SJCRH30 (cell line): Measurements from ENCODE around the gene PACSIN2. TPM values are rescaled to one million over a fixed set of nuclear protein-coding genes. Genes with fewer than 3 reads are reported as not detected.
"Not testable (repeated sequence)": the region's sequence is repeated elsewhere in the genome, so short reads cannot be mapped to it uniquely, and the experiment has no call there.

ENCODE experiments used
- DNase-seq, 2 experiments: peaks; one replicate each; pipeline ENCODE4 v3.0.0-alpha.2; 2015 to 2020
- H3K27ac ChIP-seq: fragments of 250-450 bp; sonication (Bioruptor Pico); 2 replicates; pipeline ENCODE4 v1.5.1; 2020; ENCODE audit warnings: mild to moderate bottlenecking, moderate library complexity
- H3K27me3 ChIP-seq: fragments of 250-450 bp; sonication (Bioruptor Pico); 2 replicates; pipeline ENCODE4 v1.5.1; 2020; ENCODE audit warnings: mild to moderate bottlenecking, moderate library complexity
- H3K36me3 ChIP-seq: fragments of 250-450 bp; sonication (Bioruptor Pico); 2 replicates; pipeline ENCODE4 v1.5.1; 2020; ENCODE audit warnings: mild to moderate bottlenecking, moderate library complexity
- H3K4me1 ChIP-seq: fragments of 250-450 bp; sonication (Bioruptor Pico); 2 replicates; pipeline ENCODE4 v1.5.1; 2020; ENCODE audit warnings: mild to moderate bottlenecking, moderate library complexity
- H3K4me3 ChIP-seq: fragments of 250-450 bp; sonication (Bioruptor Pico); 2 replicates; pipeline ENCODE4 v1.5.1; 2020; ENCODE audit warnings: mild to moderate bottlenecking, moderate library complexity
- H3K9me3 ChIP-seq: fragments of 250-450 bp; sonication (Bioruptor Pico); replicated peaks from 2 replicates; pipeline ENCODE4 v1.5.1; 2020; ENCODE audit warnings: mild to moderate bottlenecking, moderate library complexity
- total RNA-seq: library from RNA; depleted of rRNA; stranded (reverse); fragments of >200 nt; shearing (Covaris generic); gene quantifications from 2 replicates; pipeline ENCODE4 v1.2.3, GENCODE V29; 2014

The PACSIN2 gene
- total RNA-seq, 1 experiment from 2014 or later, result 78.3 TPM

DNA sequence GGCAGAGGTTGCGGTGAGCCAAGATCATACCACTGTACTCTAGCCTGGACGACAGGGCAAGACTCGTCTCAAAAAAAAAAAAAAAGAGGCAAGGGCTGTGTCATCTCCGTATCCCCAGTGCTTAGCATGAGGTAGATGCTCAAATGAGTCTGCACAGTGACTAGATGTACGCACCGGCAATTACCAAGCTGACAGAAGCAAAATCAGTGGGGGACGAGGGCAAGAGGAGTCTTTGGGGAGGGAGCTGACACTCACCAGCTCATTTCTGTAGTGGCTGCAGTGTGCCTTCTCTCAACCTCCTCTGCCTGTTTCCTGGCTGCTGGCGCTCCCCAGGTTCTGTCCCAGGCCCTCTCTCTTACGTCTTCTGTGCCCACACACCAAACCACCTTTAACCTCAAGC, 69.9 kb downstream of the PACSIN2 start:
- Histone ChIP-seq H3K4me1 (peaks cover 32% of the 10 kb centered on the region), H3K4me3 (no peak overlapping the region), H3K9me3 (no peaks in the 10 kb centered on the region), H3K36me3 (peaks cover 8% of the 10 kb centered on the region), H3K27me3 (no peaks in the 10 kb centered on the region), H3K27ac (no peak overlapping the region)
- DNase-seq, result no peak

DNA sequence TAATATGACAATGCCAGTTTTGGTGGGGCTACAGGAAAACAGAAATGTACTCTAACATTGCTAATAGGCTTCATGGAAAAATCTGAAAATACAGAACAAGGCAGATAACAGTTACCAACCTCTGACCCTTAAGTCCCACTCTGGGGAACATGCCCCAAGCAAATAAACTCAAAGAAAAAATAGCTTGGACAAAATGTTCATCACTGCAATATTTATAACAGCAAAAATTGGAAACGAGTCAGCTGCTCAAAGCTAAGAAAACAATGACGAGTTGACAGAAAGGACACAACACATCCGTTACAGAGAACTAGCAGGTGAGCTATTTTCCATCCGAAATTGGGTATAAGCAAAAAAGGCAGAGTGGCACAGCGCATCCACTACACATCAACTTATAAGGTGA, 70.5 kb downstream of the PACSIN2 start:
- H3K4me3 ChIP-seq, result no peak overlapping the region
- DNase-seq, result no peak
- H3K27ac ChIP-seq, result no peak overlapping the region
- peaks cover 8% of the 10 kb centered on the region for H3K36me3 ChIP-seq
- H3K4me1 ChIP-seq, result peaks cover 34% of the 10 kb centered on the region
- no peaks in the 10 kb centered on the region for H3K27me3 ChIP-seq
- no peaks in the 10 kb centered on the region for H3K9me3 ChIP-seq

DNA sequence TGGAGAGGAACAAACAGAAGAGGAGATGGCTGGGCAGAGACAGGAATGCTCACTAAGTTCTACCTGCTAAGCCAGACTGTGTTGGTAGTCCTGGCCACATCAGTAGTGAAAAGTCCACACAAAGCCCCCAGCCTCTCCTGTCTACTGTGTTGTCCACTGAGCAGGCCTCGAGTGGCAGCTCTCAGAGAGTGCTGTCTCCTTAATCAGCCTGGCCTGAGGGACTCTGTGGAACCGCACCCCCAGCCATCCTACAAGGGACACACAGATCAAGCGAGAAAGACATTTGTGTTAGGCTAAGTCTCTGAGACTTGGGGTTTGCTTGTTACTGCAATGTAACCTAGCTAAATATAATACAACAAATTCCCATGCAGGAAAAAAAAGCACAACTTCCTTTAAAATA, 71.0 kb downstream of the PACSIN2 start:
- H3K4me3 ChIP-seq, result no peak overlapping the region
- peaks cover 8% of the 10 kb centered on the region for H3K36me3 ChIP-seq
- no peaks in the 10 kb centered on the region for H3K27me3 ChIP-seq
- no peak overlapping the region for H3K27ac ChIP-seq
- peaks cover 30% of the 10 kb centered on the region for H3K4me1 ChIP-seq
- DNase-seq, result no peak
- H3K9me3 ChIP-seq, result no peaks in the 10 kb centered on the region

DNA sequence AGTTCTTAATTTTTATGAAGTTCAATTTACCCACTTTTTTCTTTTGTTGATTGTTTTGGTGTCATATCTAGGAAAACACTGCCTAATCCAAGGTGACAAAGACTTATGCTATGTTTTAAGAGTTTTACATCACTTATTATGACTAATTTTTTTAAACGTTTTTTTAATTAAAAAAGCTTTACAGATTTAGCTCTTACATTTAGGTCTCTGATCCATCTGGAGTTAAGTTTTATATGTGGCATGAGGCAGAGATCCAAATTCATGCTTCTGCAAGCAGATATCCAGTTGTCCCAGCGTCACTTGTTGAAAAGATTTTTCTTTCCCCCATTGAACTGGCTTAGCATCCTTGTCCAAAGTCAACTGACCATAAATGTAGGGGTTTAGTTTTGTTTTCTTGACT, 72.6 kb downstream of the PACSIN2 start:
- Histone ChIP-seq H3K4me3 (no peak overlapping the region), H3K36me3 (peaks cover 8% of the 10 kb centered on the region), H3K27me3 (no peaks in the 10 kb centered on the region), H3K27ac (no peak overlapping the region), H3K4me1 (peaks cover 26% of the 10 kb centered on the region), H3K9me3 (no peaks in the 10 kb centered on the region)
- no peak for DNase-seq

DNA sequence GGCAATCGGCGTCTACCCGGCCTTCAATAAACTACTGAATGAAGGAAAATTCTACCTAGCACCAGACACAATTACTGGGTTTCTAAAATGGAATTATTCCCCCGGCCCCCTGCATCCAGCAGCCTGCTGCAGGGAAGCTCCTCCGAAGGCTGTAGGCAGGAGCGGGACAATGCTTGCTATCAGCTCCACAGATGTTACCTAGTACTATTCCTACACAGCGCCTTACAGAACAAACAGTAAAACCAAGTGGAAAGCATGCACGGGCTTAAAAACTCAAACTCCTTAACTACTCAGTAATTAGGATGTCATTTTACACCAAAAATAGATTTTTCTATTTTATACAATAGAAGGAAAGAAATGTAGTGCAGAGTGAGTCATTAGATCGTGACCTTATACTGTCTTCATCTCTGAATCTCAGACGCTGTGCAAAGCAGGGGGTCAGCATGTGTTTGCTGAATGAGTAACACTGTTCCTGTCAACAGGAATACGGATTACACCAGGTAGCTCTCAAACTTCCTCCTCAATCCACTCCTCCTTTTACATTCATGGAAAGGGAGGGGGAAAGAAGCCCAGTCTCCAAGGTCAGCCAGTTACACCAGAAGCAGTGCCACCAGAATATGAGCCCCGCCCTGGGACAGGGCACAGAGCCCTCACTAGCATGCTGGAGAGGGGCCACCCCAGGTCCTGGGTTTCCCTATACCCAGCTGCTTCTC, 74.9 kb downstream of the PACSIN2 start:
- no peak overlapping the region for H3K27ac ChIP-seq
- DNase-seq, result no peak

DNA sequence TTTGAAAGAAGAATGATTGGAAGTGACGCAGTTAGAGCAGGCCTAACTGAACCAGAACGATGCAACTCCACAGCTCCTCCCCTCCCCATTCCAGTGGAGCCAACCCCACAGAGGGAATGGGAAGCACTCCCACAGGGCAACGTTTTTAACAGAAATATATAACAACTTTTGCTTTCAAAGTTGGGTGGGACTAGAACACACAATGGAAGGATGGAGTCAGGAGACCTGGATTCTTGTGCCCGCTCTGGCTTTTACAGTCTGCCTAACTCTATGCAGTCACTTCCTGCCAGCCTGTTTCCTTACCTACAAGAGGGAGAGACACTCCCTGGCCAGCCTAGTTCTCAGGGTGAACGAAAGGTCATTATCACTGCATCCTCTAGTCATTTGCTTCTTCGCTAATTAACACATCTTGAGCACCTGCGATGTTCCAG, 75.5 kb downstream of the PACSIN2 start:
- Histone ChIP-seq H3K9me3 (no peaks in the 10 kb centered on the region), H3K36me3 (peaks cover 8% of the 10 kb centered on the region), H3K27ac (no peak overlapping the region), H3K4me3 (no peak overlapping the region), H3K27me3 (no peaks in the 10 kb centered on the region), H3K4me1 (peaks cover 23% of the 10 kb centered on the region)
- DNase-seq, result no peak

More for the DNA sequence above, 74.9 kb downstream of the PACSIN2 start:
- Histone ChIP-seq H3K4me1 (peaks cover 21% of the 10 kb centered on the region), H3K9me3 (no peaks in the 10 kb centered on the region), H3K36me3 (peaks cover 8% of the 10 kb centered on the region), H3K27me3 (no peaks in the 10 kb centered on the region), H3K4me3 (no peak overlapping the region)

DNA sequence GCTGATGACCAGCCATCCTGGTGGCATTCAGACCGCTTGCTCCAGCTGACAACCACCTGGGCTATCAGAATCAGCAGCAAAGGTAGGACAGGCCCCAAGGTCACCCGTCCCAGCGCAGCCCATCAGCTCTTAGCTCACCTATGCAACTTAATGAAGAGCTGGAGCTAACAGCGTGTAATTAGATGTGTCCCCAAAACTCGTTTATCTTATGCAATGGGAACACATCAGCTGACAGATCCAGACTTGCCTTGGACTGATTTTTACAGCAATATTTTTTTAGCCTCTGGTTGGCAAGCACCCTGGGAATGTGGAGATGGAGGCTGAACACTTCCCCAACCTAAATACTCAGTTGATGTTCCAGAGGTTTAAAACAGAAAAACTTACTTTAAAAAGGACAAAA, 76.0 kb downstream of the PACSIN2 start:
- H3K36me3 ChIP-seq, result peaks cover 8% of the 10 kb centered on the region
- DNase-seq, result no peak
- no peaks in the 10 kb centered on the region for H3K27me3 ChIP-seq
- H3K4me1 ChIP-seq, result peaks cover 28% of the 10 kb centered on the region
- no peak overlapping the region for H3K4me3 ChIP-seq
- H3K9me3 ChIP-seq, result no peaks in the 10 kb centered on the region
- H3K27ac ChIP-seq, result no peak overlapping the region

DNA sequence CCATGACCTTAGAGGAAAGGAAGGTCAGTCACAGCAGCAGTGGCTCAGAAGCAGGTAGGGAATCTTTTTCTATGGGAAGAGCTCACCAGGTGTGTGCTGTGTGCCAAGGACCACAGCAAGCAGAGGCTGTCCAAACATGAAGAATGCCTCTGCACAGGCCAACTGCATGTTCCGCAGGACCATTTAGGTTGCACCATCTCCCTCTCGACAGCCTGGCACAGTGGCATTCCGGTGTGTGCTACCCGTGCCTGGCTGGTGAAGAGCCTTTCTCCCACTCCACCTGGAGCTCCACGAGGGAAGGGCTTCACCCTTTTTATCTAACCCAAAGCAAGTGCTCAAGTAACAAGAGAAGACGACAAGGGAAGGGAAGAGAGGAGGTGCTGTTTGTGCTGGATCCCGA, 76.5 kb downstream of the PACSIN2 start:
- no peaks in the 10 kb centered on the region for H3K9me3 ChIP-seq
- H3K36me3 ChIP-seq, result peaks cover 3% of the 10 kb centered on the region; the same call in 1 of the 2 replicates
- DNase-seq, result no peak
- H3K4me3 ChIP-seq, result no peak overlapping the region
- peaks cover 30% of the 10 kb centered on the region for H3K4me1 ChIP-seq
- H3K27me3 ChIP-seq, result no peaks in the 10 kb centered on the region
- no peak overlapping the region for H3K27ac ChIP-seq

DNA sequence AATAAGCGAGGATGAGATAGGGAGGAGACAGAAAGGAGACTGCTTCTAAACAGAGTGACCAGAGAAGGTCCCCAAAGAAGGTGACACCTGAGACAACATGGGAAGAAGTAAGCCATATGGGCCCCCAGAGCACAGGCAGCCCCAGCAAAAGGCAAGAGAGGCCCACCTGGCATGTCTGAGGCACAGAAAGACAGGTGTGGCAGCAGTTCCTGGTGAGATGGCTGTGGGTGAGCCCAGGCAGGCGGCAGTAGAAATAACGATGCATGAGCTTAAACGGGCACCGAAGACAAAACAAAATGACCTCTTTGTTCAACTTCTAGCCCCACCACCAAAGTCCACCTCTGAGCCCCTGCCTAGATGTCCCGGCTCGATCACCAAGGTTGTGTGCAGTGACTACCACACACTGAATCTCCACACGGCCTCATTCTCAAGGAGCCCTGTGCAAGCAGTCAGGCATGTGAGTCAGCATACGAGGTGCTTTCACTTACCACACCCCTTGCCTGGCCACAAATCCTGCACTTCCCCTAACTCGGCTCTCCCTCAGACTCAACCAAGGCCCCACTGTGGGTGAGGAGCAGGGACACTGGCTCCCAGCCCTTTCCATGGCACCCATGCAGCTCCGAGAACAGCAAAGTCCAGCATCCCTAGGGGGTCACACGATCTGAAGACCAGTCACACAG, 77.6 kb downstream of the PACSIN2 start:
- no peak overlapping the region for H3K27ac ChIP-seq
- peaks cover 30% of the 10 kb centered on the region for H3K4me1 ChIP-seq
- no peaks in the 10 kb centered on the region for H3K9me3 ChIP-seq
- H3K27me3 ChIP-seq, result no peaks in the 10 kb centered on the region
- peak; percentile 41 to 51 for DNase-seq
- no peaks in the 10 kb centered on the region for H3K36me3 ChIP-seq
- H3K4me3 ChIP-seq, result no peak overlapping the region

DNA sequence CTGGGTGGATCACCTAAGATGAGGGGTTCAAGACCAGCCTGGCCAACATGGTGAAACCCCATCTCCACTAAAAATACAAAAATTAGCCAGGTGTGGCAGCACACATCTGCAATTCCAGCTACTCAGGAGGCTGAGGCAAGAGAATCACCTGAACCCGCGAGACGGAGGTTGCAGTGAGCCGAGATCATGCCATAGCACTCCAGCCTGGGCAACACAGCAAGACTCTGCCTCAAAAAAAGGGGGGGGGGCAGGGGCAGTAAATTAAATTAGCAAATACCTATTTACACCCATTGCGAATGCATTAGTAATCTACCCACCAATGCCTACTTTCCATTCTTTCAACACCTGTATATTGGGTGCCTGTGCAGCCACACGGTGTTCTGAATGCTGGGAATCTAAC, 78.3 kb downstream of the PACSIN2 start:
- not testable (repeated sequence) for H3K36me3 ChIP-seq, H3K4me3 ChIP-seq, H3K9me3 ChIP-seq, DNase-seq, H3K27ac ChIP-seq, H3K27me3 ChIP-seq
- peaks cover 30% of the 10 kb centered on the region for H3K4me1 ChIP-seq

DNA sequence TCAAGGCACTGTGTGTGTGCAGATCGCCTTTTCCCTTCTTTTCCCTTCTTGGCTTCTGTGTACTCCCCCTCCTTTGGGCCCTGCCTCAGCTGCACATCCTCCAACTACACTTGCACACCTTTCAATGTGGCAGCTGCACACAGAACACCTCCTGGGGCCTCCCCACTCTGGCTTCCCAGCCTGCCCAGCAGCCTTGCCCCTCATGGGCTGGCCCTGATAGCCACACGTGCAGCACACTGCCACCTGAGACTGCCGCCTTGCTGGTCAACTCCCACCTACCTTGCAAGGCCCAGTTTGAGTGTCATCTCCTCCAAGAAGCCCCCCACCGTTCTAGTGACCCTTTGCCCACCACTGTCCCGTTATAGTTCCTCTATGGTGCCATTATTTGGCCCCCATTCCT, 80.6 kb downstream of the PACSIN2 start:
- H3K27me3 ChIP-seq, result no peaks in the 10 kb centered on the region
- no peak overlapping the region for H3K27ac ChIP-seq
- H3K4me3 ChIP-seq, result no peak overlapping the region
- peaks cover 21% of the 10 kb centered on the region for H3K4me1 ChIP-seq
- no peaks in the 10 kb centered on the region; the same call in 1 of the 2 replicates for H3K36me3 ChIP-seq
- DNase-seq, result no peak
- no peaks in the 10 kb centered on the region for H3K9me3 ChIP-seq

DNA sequence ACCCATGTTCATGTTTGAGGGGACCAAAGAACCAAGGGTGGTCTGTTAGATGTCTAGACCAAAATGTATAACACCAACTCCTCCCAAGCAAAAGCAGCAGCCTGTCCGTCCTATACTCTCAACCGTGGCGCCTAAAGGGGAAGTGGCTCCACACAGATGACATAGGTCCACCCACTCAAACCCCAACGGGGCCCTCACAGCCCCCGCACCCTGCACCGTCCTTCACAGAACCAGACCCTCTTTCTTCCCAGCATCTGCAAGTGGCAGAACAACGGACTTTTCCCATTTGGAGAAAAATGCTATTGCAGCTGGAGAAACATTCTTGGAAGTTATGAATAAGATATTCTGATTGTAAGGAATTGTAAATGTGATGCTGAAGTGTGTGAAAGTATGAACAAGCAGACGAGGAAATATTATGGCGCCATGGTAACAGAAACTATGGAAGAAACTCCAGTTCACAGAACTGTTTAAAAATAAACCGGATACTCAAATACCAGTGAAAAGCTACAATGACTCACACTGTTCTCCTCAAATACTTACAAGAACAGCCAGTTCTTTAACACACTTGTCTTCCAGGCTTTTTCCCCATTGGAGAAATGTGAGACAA, 81.4 kb downstream of the PACSIN2 start:
- H3K9me3 ChIP-seq, result no peaks in the 10 kb centered on the region
- DNase-seq, result no peak
- no peak overlapping the region for H3K27ac ChIP-seq
- no peak overlapping the region for H3K4me3 ChIP-seq
- H3K27me3 ChIP-seq, result no peaks in the 10 kb centered on the region
- peaks cover 21% of the 10 kb centered on the region for H3K4me1 ChIP-seq
- no peaks in the 10 kb centered on the region; the same call in 1 of the 2 replicates for H3K36me3 ChIP-seq

DNA sequence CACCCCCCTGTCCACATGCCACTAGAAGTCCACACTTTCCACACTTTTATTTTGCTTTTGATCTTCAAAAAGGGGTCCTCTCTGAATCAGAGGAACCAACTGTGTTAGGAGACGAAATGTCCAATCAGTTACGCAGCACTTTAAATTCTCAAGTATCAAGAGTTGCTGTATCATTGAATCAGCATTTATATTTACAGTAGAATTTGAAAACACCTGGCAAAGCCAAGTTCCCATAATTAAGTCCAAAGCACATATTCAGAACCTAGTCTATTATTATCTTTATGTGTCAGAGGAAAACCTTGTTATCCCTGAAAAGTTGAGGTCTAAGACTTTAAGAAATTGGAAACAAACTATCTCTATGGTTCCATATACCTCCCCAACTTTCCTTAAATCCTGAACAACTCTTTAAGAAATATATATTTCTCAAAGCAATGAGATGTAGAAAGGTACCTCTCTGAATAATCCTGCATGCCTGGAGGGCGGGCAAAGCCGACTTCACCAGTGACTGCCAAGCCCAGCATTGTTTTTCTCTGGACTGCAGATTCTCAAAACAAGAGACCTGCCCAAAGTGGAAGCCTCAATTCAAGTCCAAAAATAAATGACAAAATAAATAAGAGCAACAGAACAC, 82.0 kb downstream of the PACSIN2 start:
- Histone ChIP-seq H3K9me3 (no peaks in the 10 kb centered on the region), H3K4me3 (no peak overlapping the region), H3K36me3 (no peaks in the 10 kb centered on the region; the same call in 1 of the 2 replicates), H3K27ac (no peak overlapping the region), H3K4me1 (peaks cover 19% of the 10 kb centered on the region), H3K27me3 (no peaks in the 10 kb centered on the region)
- DNase-seq, result no peak

DNA sequence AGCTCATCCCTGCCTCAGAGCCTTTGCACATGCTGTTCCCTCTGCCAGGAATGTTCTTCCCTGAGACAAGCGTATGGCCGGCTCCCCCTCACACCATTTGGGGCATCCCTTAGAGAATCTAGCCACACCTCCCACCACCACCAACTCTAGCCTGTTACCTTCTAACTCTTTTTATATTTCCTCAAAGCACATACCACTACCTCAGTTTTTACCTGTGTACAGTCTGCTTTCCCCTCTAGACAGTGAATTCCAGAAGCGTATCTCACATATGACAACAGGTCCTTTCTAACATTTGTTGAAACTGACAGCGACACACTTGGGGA, 82.8 kb downstream of the PACSIN2 start:
- H3K36me3 ChIP-seq, result peaks cover 2% of the 10 kb centered on the region; the same call in 1 of the 2 replicates
- H3K4me1 ChIP-seq, result peaks cover 11% of the 10 kb centered on the region
- H3K27me3 ChIP-seq, result no peaks in the 10 kb centered on the region
- no peak overlapping the region for H3K27ac ChIP-seq
- DNase-seq, result no peak
- no peak overlapping the region for H3K4me3 ChIP-seq
- no peaks in the 10 kb centered on the region for H3K9me3 ChIP-seq
